HL-60 (cell line): ENCODE data around the gene ZMIZ2.

Experiments used
- DNase-seq, 2 experiments: peaks; one replicate each; pipeline ENCODE4 v3.0.0-alpha.2; 2010 to 2020; ENCODE audit warnings: low read depth in 1 of 2, low spot score in 1 of 2
- H3K27ac ChIP-seq: fragments of 250-450 bp; sonication (Bioruptor Pico); replicated peaks from 2 replicates; pipeline ENCODE4 v1.5.1; 2020; ENCODE audit warnings: mild to moderate bottlenecking, moderate library complexity
- H3K27me3 ChIP-seq: fragments of 250-450 bp; sonication (Bioruptor Pico); 2 replicates; pipeline ENCODE4 v1.5.1; 2021; ENCODE audit warnings: mild to moderate bottlenecking, moderate library complexity; ENCODE audit not compliant: insufficient read depth, poor library complexity, severe bottlenecking
- H3K4me3 ChIP-seq: replicated peaks from 2 replicates; pipeline ENCODE4 v1.5.1; 2011; ENCODE audit warnings: mild to moderate bottlenecking, control low read depth, low read length; ENCODE audit not compliant: insufficient read depth
- CTCF ChIP-seq: IDR thresholded peaks from one replicate; pipeline ENCODE4 v1.5.1; 2011; ENCODE audit warnings: low read length, control low read depth, inconsistent platforms; ENCODE audit not compliant: insufficient read depth
- GABPA ChIP-seq: IDR thresholded peaks from 2 replicates; pipeline ENCODE4 v1.6.1; 2012; ENCODE audit warnings: low read depth
- POLR2AphosphoS5 ChIP-seq: IDR thresholded peaks from 2 replicates; pipeline ENCODE4 v1.6.1; 2012; ENCODE audit warnings: low read depth
- REST ChIP-seq: IDR thresholded peaks from 2 replicates; pipeline ENCODE4 v1.6.1; 2012; ENCODE audit warnings: low read depth; ENCODE audit not compliant: insufficient replicate concordance
- SPI1 ChIP-seq: IDR thresholded peaks from 2 replicates; pipeline ENCODE4 v1.6.1; 2012; ENCODE audit warnings: low read depth, mild to moderate bottlenecking, borderline replicate concordance

ZMIZ2 gene

GRCh38 chr7:44740055-44740454, 8.6 kb upstream of the ZMIZ2 start:
- DNase-seq: no peak
- Histone ChIP-seq H3K27ac (no peak overlapping the region), H3K4me3 (no peak overlapping the region), H3K27me3 (no peaks in the 10 kb centered on the region)
- TF ChIP-seq SPI1 (no peak), REST (no peak), GABPA (no peak)

GRCh38 chr7:44743750-44744149, 4.9 kb upstream of the ZMIZ2 start:
- no peak overlapping the region for H3K4me3 ChIP-seq
- no peak for DNase-seq
- H3K27ac ChIP-seq: no peak overlapping the region; the same call in 1 of the 2 replicates
- H3K27me3 ChIP-seq: no peaks in the 10 kb centered on the region
- TF ChIP-seq CTCF: no peak
- no peak for TF ChIP-seq REST
- TF ChIP-seq SPI1: no peak
- TF ChIP-seq GABPA: no peak
- TF ChIP-seq POLR2AphosphoS5: no peak

GRCh38 chr7:44748948-44749731, 493 bp downstream of the ZMIZ2 start:
- Histone ChIP-seq H3K4me3 (peak overlapping the region; percentile 91), H3K27ac (peak overlapping the region; percentile 55), H3K27me3 (no peaks in the 10 kb centered on the region)
- no peak for DNase-seq
- TF ChIP-seq GABPA: no peak
- TF ChIP-seq SPI1: no peak
- TF ChIP-seq CTCF: no peak

GRCh38 chr7:44749992-44750391, 1.3 kb downstream of the ZMIZ2 start:
- no peaks in the 10 kb centered on the region for H3K27me3 ChIP-seq
- H3K27ac ChIP-seq: no peak overlapping the region
- TF ChIP-seq REST (no peak), GABPA (no peak), SPI1 (no peak), POLR2AphosphoS5 (no peak)
- no peak overlapping the region for H3K4me3 ChIP-seq
- DNase-seq: no peak
